ENCODE data around the gene ETV6.

Gene ETV6

GRCh38 chr12:11758087-11758486 lies 108.6 kb downstream of the ETV6 start:
- Histone ChIP-seq H2AFZ (ENCODE audit: low read length, unreplicated experiment) (no peak overlapping the region), H3K4me3 (ENCODE audit: low read depth, low read length) (no peak overlapping the region), H3K4me1 (ENCODE audit: control insufficient read depth, insufficient read depth, low read length, unreplicated experiment) (peaks cover 17% of the 10 kb centered on the region), H3K36me3 (ENCODE audit: insufficient read depth, low read length) (peaks cover 9% of the 10 kb centered on the region; the same call in 1 of the 2 replicates), H3K27me3 (ENCODE audit: insufficient read depth, low read length) (no peaks in the 10 kb centered on the region), H3K27ac (ENCODE audit: low read depth, low read length) (no peak overlapping the region), H3K79me2 (ENCODE audit: control insufficient read depth, insufficient read depth, low read length, unreplicated experiment) (no peaks in the 10 kb centered on the region)

GRCh38 chr12:11758510-11759493 lies 109.3 kb downstream of the ETV6 start:
- H3K79me2 ChIP-seq (ENCODE audit: control insufficient read depth, insufficient read depth, low read length, unreplicated experiment): no peaks in the 10 kb centered on the region
- peaks cover 20% of the 10 kb centered on the region for H3K4me1 ChIP-seq (ENCODE audit: control insufficient read depth, insufficient read depth, low read length, unreplicated experiment)
- H2AFZ ChIP-seq (ENCODE audit: low read length, unreplicated experiment): no peak overlapping the region
- no peaks in the 10 kb centered on the region for H3K27me3 ChIP-seq (ENCODE audit: insufficient read depth, low read length)
- H3K4me3 ChIP-seq (ENCODE audit: low read depth, low read length): no peak overlapping the region
- peaks cover 7% of the 10 kb centered on the region; the same call in 1 of the 2 replicates for H3K36me3 ChIP-seq (ENCODE audit: insufficient read depth, low read length)
- no peak overlapping the region for H3K27ac ChIP-seq (ENCODE audit: low read depth, low read length)

- Histone ChIP-seq H3K4me3 (ENCODE audit: low read depth, low read length) (no peak overlapping the region), H2AFZ (ENCODE audit: low read length, unreplicated experiment) (no peak overlapping the region), H3K4me1 (ENCODE audit: control insufficient read depth, insufficient read depth, low read length, unreplicated experiment) (peaks cover 23% of the 10 kb centered on the region), H3K27me3 (ENCODE audit: insufficient read depth, low read length) (no peaks in the 10 kb centered on the region), H3K27ac (ENCODE audit: low read depth, low read length) (no peak overlapping the region), H3K79me2 (ENCODE audit: control insufficient read depth, insufficient read depth, low read length, unreplicated experiment) (no peaks in the 10 kb centered on the region), H3K36me3 (ENCODE audit: insufficient read depth, low read length) (peaks cover under 1% of the 10 kb centered on the region; the same call in 1 of the 2 replicates)
These were observed 110.0 kb downstream of the ETV6 start for GRCh38 chr12:11759494-11759878.

GRCh38 chr12:11759899-11760298 lies 110.4 kb downstream of the ETV6 start:
- H3K27me3 ChIP-seq (ENCODE audit: insufficient read depth, low read length): no peaks in the 10 kb centered on the region
- no peak overlapping the region for H2AFZ ChIP-seq (ENCODE audit: low read length, unreplicated experiment)
- H3K4me1 ChIP-seq (ENCODE audit: control insufficient read depth, insufficient read depth, low read length, unreplicated experiment): peaks cover 23% of the 10 kb centered on the region
- no peaks in the 10 kb centered on the region for H3K36me3 ChIP-seq (ENCODE audit: insufficient read depth, low read length)
- H3K27ac ChIP-seq (ENCODE audit: low read depth, low read length): no peak overlapping the region
- H3K79me2 ChIP-seq (ENCODE audit: control insufficient read depth, insufficient read depth, low read length, unreplicated experiment): no peaks in the 10 kb centered on the region
- H3K4me3 ChIP-seq (ENCODE audit: low read depth, low read length): no peak overlapping the region

- Histone ChIP-seq H3K4me3 (ENCODE audit: low read depth, low read length) (no peak overlapping the region), H3K79me2 (ENCODE audit: control insufficient read depth, insufficient read depth, low read length, unreplicated experiment) (no peaks in the 10 kb centered on the region), H2AFZ (ENCODE audit: low read length, unreplicated experiment) (no peak overlapping the region)
These were observed 112.5 kb downstream of the ETV6 start for GRCh38 chr12:11761869-11762567.

GRCh38 chr12:11762723-11763326 lies 113.4 kb downstream of the ETV6 start:
- H3K4me3 ChIP-seq (ENCODE audit: low read depth, low read length): no peak overlapping the region
- H3K79me2 ChIP-seq (ENCODE audit: control insufficient read depth, insufficient read depth, low read length, unreplicated experiment): no peaks in the 10 kb centered on the region
- no peaks in the 10 kb centered on the region for H3K36me3 ChIP-seq (ENCODE audit: insufficient read depth, low read length)
- no peak overlapping the region for H2AFZ ChIP-seq (ENCODE audit: low read length, unreplicated experiment)
- H3K27ac ChIP-seq (ENCODE audit: low read depth, low read length): no peak overlapping the region
- peaks cover 18% of the 10 kb centered on the region for H3K4me1 ChIP-seq (ENCODE audit: control insufficient read depth, insufficient read depth, low read length, unreplicated experiment)
- no peaks in the 10 kb centered on the region for H3K27me3 ChIP-seq (ENCODE audit: insufficient read depth, low read length)

More at GRCh38 chr12:11761869-11762567, 112.5 kb downstream of the ETV6 start:
- Histone ChIP-seq H3K4me1 (ENCODE audit: control insufficient read depth, insufficient read depth, low read length, unreplicated experiment) (peaks cover 18% of the 10 kb centered on the region), H3K27ac (ENCODE audit: low read depth, low read length) (no peak overlapping the region), H3K36me3 (ENCODE audit: insufficient read depth, low read length) (no peaks in the 10 kb centered on the region), H3K27me3 (ENCODE audit: insufficient read depth, low read length) (no peaks in the 10 kb centered on the region)

- Histone ChIP-seq H3K79me2 (ENCODE audit: control insufficient read depth, insufficient read depth, low read length, unreplicated experiment) (no peaks in the 10 kb centered on the region), H2AFZ (ENCODE audit: low read length, unreplicated experiment) (no peak overlapping the region), H3K27ac (ENCODE audit: low read depth, low read length) (no peak overlapping the region), H3K4me1 (ENCODE audit: control insufficient read depth, insufficient read depth, low read length, unreplicated experiment) (peaks cover 18% of the 10 kb centered on the region), H3K4me3 (ENCODE audit: low read depth, low read length) (no peak overlapping the region), H3K27me3 (ENCODE audit: insufficient read depth, low read length) (no peaks in the 10 kb centered on the region), H3K36me3 (ENCODE audit: insufficient read depth, low read length) (no peaks in the 10 kb centered on the region)
These were observed 114.5 kb downstream of the ETV6 start for GRCh38 chr12:11763760-11764520.

- H2AFZ ChIP-seq (ENCODE audit: low read length, unreplicated experiment): no peak overlapping the region
- no peak overlapping the region for H3K27ac ChIP-seq (ENCODE audit: low read depth, low read length)
- peaks cover 18% of the 10 kb centered on the region for H3K4me1 ChIP-seq (ENCODE audit: control insufficient read depth, insufficient read depth, low read length, unreplicated experiment)
- H3K79me2 ChIP-seq (ENCODE audit: control insufficient read depth, insufficient read depth, low read length, unreplicated experiment): no peaks in the 10 kb centered on the region
- H3K4me3 ChIP-seq (ENCODE audit: low read depth, low read length): no peak overlapping the region
- no peaks in the 10 kb centered on the region for H3K27me3 ChIP-seq (ENCODE audit: insufficient read depth, low read length)
- no peaks in the 10 kb centered on the region for H3K36me3 ChIP-seq (ENCODE audit: insufficient read depth, low read length)
These were observed 115.4 kb downstream of the ETV6 start for GRCh38 chr12:11764837-11765236.

GRCh38 chr12:11765421-11765816 lies 115.9 kb downstream of the ETV6 start:
- peaks cover 18% of the 10 kb centered on the region for H3K4me1 ChIP-seq (ENCODE audit: control insufficient read depth, insufficient read depth, low read length, unreplicated experiment)
- no peaks in the 10 kb centered on the region for H3K36me3 ChIP-seq (ENCODE audit: insufficient read depth, low read length)
- no peaks in the 10 kb centered on the region for H3K27me3 ChIP-seq (ENCODE audit: insufficient read depth, low read length)
- H3K79me2 ChIP-seq (ENCODE audit: control insufficient read depth, insufficient read depth, low read length, unreplicated experiment): no peaks in the 10 kb centered on the region
- H3K27ac ChIP-seq (ENCODE audit: low read depth, low read length): no peak overlapping the region
- no peak overlapping the region for H3K4me3 ChIP-seq (ENCODE audit: low read depth, low read length)
- no peak overlapping the region for H2AFZ ChIP-seq (ENCODE audit: low read length, unreplicated experiment)

Data from ACC112 (cell line).